Ovary (tissue), 3 donors: Measurements from ENCODE around the gene SASS6.

Source experiments
- CTCF ChIP-seq, 3 donors: fragments of 450-650 bp in 2 of 3; fragments of 200-600 bp in 1 of 3; IDR thresholded peaks; one replicate each; pipeline versions ENCODE4 v1.5.1 to v1.8.0; 2016 to 2022; ENCODE audit warnings: antibody characterized with exemption in 3 of 3, mild to moderate bottlenecking in 1 of 3
- EP300 ChIP-seq: sonication (generic); formaldehyde crosslinking; IDR thresholded peaks from one replicate; pipeline ENCODE4 v1.6.1; 2017; ENCODE audit warnings: antibody characterized with exemption
- donor health status: DM: no; HTN: no; CAD: no.

- TF ChIP-seq EP300 = no peak
- TF ChIP-seq CTCF (IDR thresholded peaks at IDR 0.05) = no peak
These were observed 18.9 kb upstream of the SASS6 start for GRCh38 chr1:100151679-100152078.
